Hepatocyte (in vitro differentiated cells): ENCODE data around the gene CCDC148.

Experiments used
- EZH2 ChIP-seq: fragments of 200-600 bp; sonication (generic); IDR thresholded peaks from 2 replicates; pipeline ENCODE4 v1.6.1; 2016; ENCODE audit warnings: antibody characterized with exemption, mild to moderate bottlenecking, borderline replicate concordance
- TF ChIP-seq, protein P1 (sequence below): fragments of 200-600 bp; sonication (generic); IDR thresholded peaks from 2 replicates; pipeline ENCODE4 v1.5.1; 2016; ENCODE audit warnings: antibody characterized with exemption, mild to moderate bottlenecking; ENCODE audit not compliant: poor library complexity

DNA sequence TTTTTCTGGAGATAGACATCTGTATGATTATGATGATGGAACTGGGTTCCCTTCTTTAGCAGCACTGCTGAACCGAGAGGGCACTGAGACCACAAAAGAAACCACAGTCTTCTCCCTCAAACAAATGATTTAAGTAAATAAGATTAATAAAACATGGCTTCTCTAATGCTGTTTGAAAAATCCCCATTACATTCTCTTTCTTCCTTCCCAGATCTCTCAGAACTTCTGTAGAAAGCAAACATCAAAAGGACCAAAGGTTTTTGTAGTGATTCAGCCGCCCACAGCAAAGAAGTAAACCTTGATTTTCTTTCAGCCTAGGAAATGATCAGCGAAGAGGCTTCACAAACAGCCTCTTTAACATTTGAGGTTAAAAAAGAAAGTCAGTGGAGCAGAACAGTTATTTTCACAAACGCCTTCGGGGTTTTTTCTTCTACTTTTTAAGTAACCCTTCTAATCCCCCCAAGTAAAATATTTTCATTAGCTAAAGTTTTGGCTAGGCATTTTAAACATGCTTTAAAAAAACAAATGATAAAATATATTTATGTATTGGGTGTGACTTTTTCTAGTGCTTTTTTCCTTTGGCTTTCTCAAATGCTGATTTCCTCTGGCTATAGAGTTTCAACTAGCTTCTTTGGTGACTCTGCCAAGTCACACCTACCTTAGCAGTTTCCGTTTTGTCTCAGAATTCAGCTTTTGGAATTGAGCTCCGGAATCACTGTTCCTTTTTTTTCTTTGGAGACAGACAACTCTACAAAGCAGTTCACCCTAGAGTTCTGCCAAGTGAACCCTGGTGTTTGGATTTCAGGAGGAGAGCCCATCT is 265.3 kb downstream of the CCDC148 start:
- TF ChIP-seq EZH2 = no peak
- TF ChIP-seq, protein P1, sequence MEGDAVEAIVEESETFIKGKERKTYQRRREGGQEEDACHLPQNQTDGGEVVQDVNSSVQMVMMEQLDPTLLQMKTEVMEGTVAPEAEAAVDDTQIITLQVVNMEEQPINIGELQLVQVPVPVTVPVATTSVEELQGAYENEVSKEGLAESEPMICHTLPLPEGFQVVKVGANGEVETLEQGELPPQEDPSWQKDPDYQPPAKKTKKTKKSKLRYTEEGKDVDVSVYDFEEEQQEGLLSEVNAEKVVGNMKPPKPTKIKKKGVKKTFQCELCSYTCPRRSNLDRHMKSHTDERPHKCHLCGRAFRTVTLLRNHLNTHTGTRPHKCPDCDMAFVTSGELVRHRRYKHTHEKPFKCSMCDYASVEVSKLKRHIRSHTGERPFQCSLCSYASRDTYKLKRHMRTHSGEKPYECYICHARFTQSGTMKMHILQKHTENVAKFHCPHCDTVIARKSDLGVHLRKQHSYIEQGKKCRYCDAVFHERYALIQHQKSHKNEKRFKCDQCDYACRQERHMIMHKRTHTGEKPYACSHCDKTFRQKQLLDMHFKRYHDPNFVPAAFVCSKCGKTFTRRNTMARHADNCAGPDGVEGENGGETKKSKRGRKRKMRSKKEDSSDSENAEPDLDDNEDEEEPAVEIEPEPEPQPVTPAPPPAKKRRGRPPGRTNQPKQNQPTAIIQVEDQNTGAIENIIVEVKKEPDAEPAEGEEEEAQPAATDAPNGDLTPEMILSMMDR = no peak
